Thoracic aorta (tissue), 2 donors: Measurements from ENCODE around the gene ZNF385D. TPM values are rescaled to one million over a fixed set of nuclear protein-coding genes. Genes with fewer than 3 reads are reported as not detected.

Source experiments
- ATAC-seq: fragments of 150-250 bp; one replicate; pipeline ENCODE4 v1.8.0; 2017; ENCODE audit warnings: low read depth; ENCODE audit not compliant: insufficient number of reproducible peaks, low FRiP score
- DNase-seq: peaks from one replicate; pipeline ENCODE4 v3.0.0-alpha.2; 2020; ENCODE audit warnings: low spot score
- H3K27ac ChIP-seq, 2 donors: fragments of 200-600 bp; sonication (generic); 1 replicate in 1 of 2; 2 replicates in 1 of 2; pipeline ENCODE4 v1.5.1; 2016; ENCODE audit warnings: mild to moderate bottlenecking in 2 of 2, moderate library complexity in 2 of 2
- H3K27me3 ChIP-seq: fragments of 200-600 bp; sonication (generic); replicated peaks from 2 replicates; pipeline ENCODE4 v1.6.0; 2016; ENCODE audit warnings: mild to moderate bottlenecking; ENCODE audit not compliant: insufficient read depth
- H3K36me3 ChIP-seq: fragments of 200-600 bp; sonication (generic); one replicate; pipeline ENCODE4 v1.5.1; 2016
- H3K4me1 ChIP-seq, 2 donors: fragments of 200-600 bp; sonication (generic); 1 replicate in 1 of 2; 2 replicates in 1 of 2; pipeline versions ENCODE4 v1.5.1 to v1.6.0; 2016; ENCODE audit warnings: low read depth in 2 of 2, mild to moderate bottlenecking in 1 of 2; ENCODE audit not compliant: control insufficient read depth in 1 of 2
- H3K4me3 ChIP-seq: fragments of 200-600 bp; sonication (generic); 2 replicates; pipeline ENCODE4 v1.5.1; 2016; ENCODE audit warnings: mild to moderate bottlenecking
- H3K9me3 ChIP-seq: fragments of 200-600 bp; sonication (generic); 2 replicates; pipeline ENCODE4 v1.5.1; 2016
- CTCF ChIP-seq: fragments of 200-600 bp; sonication (generic); IDR thresholded peaks from one replicate; pipeline ENCODE4 v1.5.1; 2019; ENCODE audit warnings: antibody characterized with exemption
- total RNA-seq, 2 donors: library from RNA; depleted of rRNA; stranded (reverse); fragments of >200 nt; gene quantifications; one replicate each; pipeline versions ENCODE4 v1.1.0 to v1.2.3, GENCODE V29; 2016

ZNF385D gene
- total RNA-seq, 2 donors from 2014 or later: 15.8 to 81.3 TPM

GRCh38 chr3:21634112-21634511 is 116.9 kb downstream of the ZNF385D start:
- H3K27me3 ChIP-seq: no peaks in the 10 kb centered on the region
- no peak for TF ChIP-seq CTCF
- no peak overlapping the region for H3K4me3 ChIP-seq
- DNase-seq (no peak), ATAC-seq (no peak)
- H3K27ac ChIP-seq: no peak overlapping the region
- H3K36me3 ChIP-seq: no peaks in the 10 kb centered on the region
- H3K9me3 ChIP-seq: no peaks in the 10 kb centered on the region
- H3K4me1 ChIP-seq: no peaks in the 10 kb centered on the region

- peaks cover 9 to 52% of the 10 kb centered on the region in 2 donors for H3K4me1 ChIP-seq
- H3K36me3 ChIP-seq: no peaks in the 10 kb centered on the region
- ATAC-seq: no peak
- no peaks in the 10 kb centered on the region for H3K27me3 ChIP-seq
- H3K9me3 ChIP-seq: no peaks in the 10 kb centered on the region
- no peak for DNase-seq
- no peak overlapping the region for H3K27ac ChIP-seq
- H3K4me3 ChIP-seq: no peak overlapping the region
- TF ChIP-seq CTCF: no peak
Measured at GRCh38 chr3:21624524-21624923, 126.5 kb downstream of the ZNF385D start.

GRCh38 chr3:21621181-21621651 is 129.8 kb downstream of the ZNF385D start:
- no peak for DNase-seq
- no peak overlapping the region for H3K4me3 ChIP-seq
- H3K27me3 ChIP-seq: no peaks in the 10 kb centered on the region
- H3K9me3 ChIP-seq: no peaks in the 10 kb centered on the region
- TF ChIP-seq CTCF: no peak
- peaks cover 9 to 55% of the 10 kb centered on the region in 2 donors for H3K4me1 ChIP-seq
- H3K36me3 ChIP-seq: no peaks in the 10 kb centered on the region
- no peak for ATAC-seq
- no peak overlapping the region for H3K27ac ChIP-seq

- TF ChIP-seq CTCF: no peak
- Histone ChIP-seq H3K4me3 (peak overlapping the region; percentile 2), H3K27me3 (no peaks in the 10 kb centered on the region), H3K27ac (no peak overlapping the region), H3K9me3 (no peaks in the 10 kb centered on the region), H3K4me1 (peaks cover 9 to 49% of the 10 kb centered on the region in 2 donors), H3K36me3 (no peaks in the 10 kb centered on the region)
- ATAC-seq (no peak), DNase-seq (no peak)
Measured at GRCh38 chr3:21620511-21621155, 130.4 kb downstream of the ZNF385D start.

- ATAC-seq (no peak), DNase-seq (no peak)
- no peak for TF ChIP-seq CTCF
- Histone ChIP-seq H3K36me3 (peaks cover 5% of the 10 kb centered on the region), H3K4me3 (no peak overlapping the region), H3K27me3 (no peaks in the 10 kb centered on the region), H3K4me1 (peaks cover 9 to 38% of the 10 kb centered on the region in 2 donors), H3K9me3 (no peaks in the 10 kb centered on the region), H3K27ac (no peak overlapping the region)
Measured at GRCh38 chr3:21618695-21619094, 132.3 kb downstream of the ZNF385D start.
